Neural cell (in vitro differentiated cells): ENCODE results near the gene CTBP2. TPM values are rescaled to one million over a fixed set of nuclear protein-coding genes. Genes with fewer than 3 reads are reported as not detected.

Source experiments
- H2AFZ ChIP-seq: fragments of 200-600, 300-800 bp; sonication (generic), shearing (Covaris generic); 2 replicates; pipeline ENCODE4 v1.6.0; 2014; ENCODE audit warnings: low read depth, mild to moderate bottlenecking, antibody characterized with exemption, low read length, moderate library complexity
- H3F3A ChIP-seq: fragments of 200-600 bp; shearing (Covaris generic); 2 replicates; pipeline ENCODE4 v1.6.1; 2016; ENCODE audit warnings: mild to moderate bottlenecking, moderate library complexity, mixed read lengths, antibody characterized with exemption, low read length; ENCODE audit not compliant: insufficient read depth, poor library complexity, severe bottlenecking
- H3K27ac ChIP-seq: fragments of 200-600, 300-800 bp; sonication (generic), shearing (Covaris generic); 2 replicates; pipeline ENCODE4 v1.5.1; 2014; ENCODE audit warnings: mild to moderate bottlenecking, low read length, moderate library complexity
- H3K27me3 ChIP-seq: fragments of 300-800, 200-600 bp; sonication (generic), shearing (Covaris generic); 2 replicates; pipeline ENCODE4 v1.6.0; 2014; ENCODE audit warnings: mild to moderate bottlenecking, low read depth, low read length, moderate library complexity; ENCODE audit not compliant: insufficient read depth
- H3K36me3 ChIP-seq: fragments of 300-800, 200-600 bp; sonication (generic), shearing (Covaris generic); 2 replicates; pipeline ENCODE4 v1.5.1; 2014; ENCODE audit warnings: mild to moderate bottlenecking, antibody characterized with exemption, low read length, moderate library complexity; ENCODE audit not compliant: insufficient read depth
- H3K4me2 ChIP-seq: fragments of 300-800, 200-600 bp; sonication (generic), shearing (Covaris generic); 2 replicates; pipeline ENCODE4 v1.6.0; 2014; ENCODE audit warnings: mild to moderate bottlenecking, low read length
- H3K4me3 ChIP-seq: fragments of 300-800, 200-600 bp; sonication (generic), shearing (Covaris generic); 2 replicates; pipeline ENCODE4 v1.5.1; 2014; ENCODE audit warnings: mild to moderate bottlenecking, low read length, moderate library complexity
- H3K79me2 ChIP-seq: fragments of 200-600 bp; shearing (Covaris generic); replicated peaks from 2 replicates; pipeline ENCODE4 v1.6.0; 2014; ENCODE audit warnings: mild to moderate bottlenecking, low read length, moderate library complexity; ENCODE audit not compliant: insufficient read depth
- H3K9ac ChIP-seq: fragments of 300-800, 200-600 bp; sonication (generic), shearing (Covaris generic); 2 replicates; pipeline ENCODE4 v1.6.1; 2016; ENCODE audit warnings: mild to moderate bottlenecking, low read length, mixed read lengths
- H3K9me2 ChIP-seq: fragments of 200-600 bp; shearing (Covaris generic); 2 replicates; pipeline ENCODE4 v1.6.1; 2016; ENCODE audit warnings: mild to moderate bottlenecking, low read length, mixed read lengths; ENCODE audit not compliant: insufficient read depth
- H3K9me3 ChIP-seq: fragments of 200-600, 300-800 bp; sonication (generic), shearing (Covaris generic); 2 replicates; pipeline ENCODE4 v1.6.1; 2016; ENCODE audit warnings: mild to moderate bottlenecking, mixed run types, low read length, moderate library complexity, mixed read lengths
- H4K20me1 ChIP-seq: fragments of 200-600 bp; shearing (Covaris generic); 2 replicates; pipeline ENCODE4 v1.6.1; 2016; ENCODE audit warnings: mild to moderate bottlenecking, mixed run types; ENCODE audit not compliant: insufficient read depth
- EP300 ChIP-seq: fragments of 450-650 bp; conservative IDR thresholded peaks from 2 replicates; pipeline ENCODE4 v1.6.1; 2014; ENCODE audit warnings: antibody characterized with exemption, mild to moderate bottlenecking, moderate library complexity; ENCODE audit not compliant: poor library complexity, severe bottlenecking
- EZH2 ChIP-seq: fragments of 200-600, 300-800 bp; shearing (Covaris generic), sonication (generic); IDR thresholded peaks from 2 replicates; pipeline ENCODE4 v1.6.1; 2014; ENCODE audit warnings: antibody characterized with exemption, low read length, borderline replicate concordance, mild to moderate bottlenecking; ENCODE audit not compliant: insufficient read depth, poor library complexity, severe bottlenecking
- MXI1 ChIP-seq: fragments of 450-650 bp; conservative IDR thresholded peaks from 2 replicates; pipeline ENCODE4 v1.6.1; 2014; ENCODE audit warnings: antibody characterized with exemption, mild to moderate bottlenecking; ENCODE audit not compliant: poor library complexity, severe bottlenecking
- POLR2AphosphoS5 ChIP-seq: IDR thresholded peaks from 2 replicates; pipeline ENCODE4 v1.6.1; 2012
- RAD21 ChIP-seq: fragments of 450-650 bp; conservative IDR thresholded peaks from 2 replicates; pipeline ENCODE4 v1.6.1; 2014; ENCODE audit warnings: antibody characterized with exemption, mild to moderate bottlenecking, moderate library complexity
- SMC3 ChIP-seq: fragments of 450-650 bp; conservative IDR thresholded peaks from 2 replicates; pipeline ENCODE4 v1.6.1; 2014; ENCODE audit warnings: antibody characterized with exemption, mild to moderate bottlenecking, moderate library complexity; ENCODE audit not compliant: poor library complexity
- TAF1 ChIP-seq: IDR thresholded peaks from 2 replicates; pipeline ENCODE4 v1.6.1; 2012; ENCODE audit warnings: low read depth
- polyA plus RNA-seq: library from polyadenylated mRNA; depleted of rRNA; stranded (reverse); fragments of >200 nt; gene quantifications from 2 replicates; pipeline ENCODE4 v1.2.3, GENCODE V29; 2014
- TF ChIP-seq, protein P1 (sequence below): fragments of 450-650 bp; IDR thresholded peaks from 2 replicates; pipeline ENCODE4 v1.5.1; 2014; ENCODE audit warnings: antibody characterized with exemption, mild to moderate bottlenecking, moderate library complexity; ENCODE audit not compliant: poor library complexity, severe bottlenecking
- TF ChIP-seq, protein P2 (sequence below): IDR thresholded peaks from 2 replicates; pipeline ENCODE4 v1.6.1; 2012; ENCODE audit warnings: borderline replicate concordance

The CTBP2 gene
- polyA plus RNA-seq, 1 donor from 2014 or later, result 59.5 TPM

DNA sequence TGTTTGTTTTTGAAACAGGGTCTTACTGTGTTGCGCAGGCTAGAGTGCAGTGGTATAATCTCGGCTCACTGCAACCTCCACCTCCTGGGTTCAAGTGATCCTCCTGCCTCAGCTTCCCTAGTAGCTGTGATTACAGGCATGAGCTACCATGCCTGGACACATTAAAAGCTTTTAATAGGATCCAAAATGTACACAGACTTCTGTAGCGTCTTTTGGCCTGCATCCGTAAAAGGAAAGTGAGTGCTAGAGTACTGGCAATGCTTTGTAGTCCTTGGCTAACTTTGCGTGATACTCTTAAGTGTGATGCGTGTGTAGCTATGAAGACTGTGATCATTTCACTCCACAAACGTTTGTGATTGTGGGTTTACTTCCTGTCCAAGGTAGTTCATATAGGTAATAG, 205.1 kb downstream of the CTBP2 start:
- peak overlapping the region; percentile 49 for H3K27ac ChIP-seq
- H3K79me2 ChIP-seq, result peaks cover 63% of the 10 kb centered on the region
- peaks cover 4% of the 10 kb centered on the region for H3F3A ChIP-seq
- H3K36me3 ChIP-seq, result no peaks in the 10 kb centered on the region
- TF ChIP-seq EZH2 (no peak), EP300 (no peak), MXI1 (no peak), RAD21 (no peak), SMC3 (no peak), POLR2AphosphoS5 (no peak), TAF1 (no peak)
- TF ChIP-seq, protein P1, sequence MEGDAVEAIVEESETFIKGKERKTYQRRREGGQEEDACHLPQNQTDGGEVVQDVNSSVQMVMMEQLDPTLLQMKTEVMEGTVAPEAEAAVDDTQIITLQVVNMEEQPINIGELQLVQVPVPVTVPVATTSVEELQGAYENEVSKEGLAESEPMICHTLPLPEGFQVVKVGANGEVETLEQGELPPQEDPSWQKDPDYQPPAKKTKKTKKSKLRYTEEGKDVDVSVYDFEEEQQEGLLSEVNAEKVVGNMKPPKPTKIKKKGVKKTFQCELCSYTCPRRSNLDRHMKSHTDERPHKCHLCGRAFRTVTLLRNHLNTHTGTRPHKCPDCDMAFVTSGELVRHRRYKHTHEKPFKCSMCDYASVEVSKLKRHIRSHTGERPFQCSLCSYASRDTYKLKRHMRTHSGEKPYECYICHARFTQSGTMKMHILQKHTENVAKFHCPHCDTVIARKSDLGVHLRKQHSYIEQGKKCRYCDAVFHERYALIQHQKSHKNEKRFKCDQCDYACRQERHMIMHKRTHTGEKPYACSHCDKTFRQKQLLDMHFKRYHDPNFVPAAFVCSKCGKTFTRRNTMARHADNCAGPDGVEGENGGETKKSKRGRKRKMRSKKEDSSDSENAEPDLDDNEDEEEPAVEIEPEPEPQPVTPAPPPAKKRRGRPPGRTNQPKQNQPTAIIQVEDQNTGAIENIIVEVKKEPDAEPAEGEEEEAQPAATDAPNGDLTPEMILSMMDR, result no peak
- TF ChIP-seq, protein P2, sequence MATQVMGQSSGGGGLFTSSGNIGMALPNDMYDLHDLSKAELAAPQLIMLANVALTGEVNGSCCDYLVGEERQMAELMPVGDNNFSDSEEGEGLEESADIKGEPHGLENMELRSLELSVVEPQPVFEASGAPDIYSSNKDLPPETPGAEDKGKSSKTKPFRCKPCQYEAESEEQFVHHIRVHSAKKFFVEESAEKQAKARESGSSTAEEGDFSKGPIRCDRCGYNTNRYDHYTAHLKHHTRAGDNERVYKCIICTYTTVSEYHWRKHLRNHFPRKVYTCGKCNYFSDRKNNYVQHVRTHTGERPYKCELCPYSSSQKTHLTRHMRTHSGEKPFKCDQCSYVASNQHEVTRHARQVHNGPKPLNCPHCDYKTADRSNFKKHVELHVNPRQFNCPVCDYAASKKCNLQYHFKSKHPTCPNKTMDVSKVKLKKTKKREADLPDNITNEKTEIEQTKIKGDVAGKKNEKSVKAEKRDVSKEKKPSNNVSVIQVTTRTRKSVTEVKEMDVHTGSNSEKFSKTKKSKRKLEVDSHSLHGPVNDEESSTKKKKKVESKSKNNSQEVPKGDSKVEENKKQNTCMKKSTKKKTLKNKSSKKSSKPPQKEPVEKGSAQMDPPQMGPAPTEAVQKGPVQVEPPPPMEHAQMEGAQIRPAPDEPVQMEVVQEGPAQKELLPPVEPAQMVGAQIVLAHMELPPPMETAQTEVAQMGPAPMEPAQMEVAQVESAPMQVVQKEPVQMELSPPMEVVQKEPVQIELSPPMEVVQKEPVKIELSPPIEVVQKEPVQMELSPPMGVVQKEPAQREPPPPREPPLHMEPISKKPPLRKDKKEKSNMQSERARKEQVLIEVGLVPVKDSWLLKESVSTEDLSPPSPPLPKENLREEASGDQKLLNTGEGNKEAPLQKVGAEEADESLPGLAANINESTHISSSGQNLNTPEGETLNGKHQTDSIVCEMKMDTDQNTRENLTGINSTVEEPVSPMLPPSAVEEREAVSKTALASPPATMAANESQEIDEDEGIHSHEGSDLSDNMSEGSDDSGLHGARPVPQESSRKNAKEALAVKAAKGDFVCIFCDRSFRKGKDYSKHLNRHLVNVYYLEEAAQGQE, result no peak
- H3K27me3 ChIP-seq, result no peaks in the 10 kb centered on the region
- H2AFZ ChIP-seq, result no peak overlapping the region
- no peaks in the 10 kb centered on the region for H3K9me3 ChIP-seq
- peak overlapping the region; percentile 8 for H3K4me3 ChIP-seq
- no peak overlapping the region for H3K9ac ChIP-seq
- no peaks in the 10 kb centered on the region for H4K20me1 ChIP-seq
- H3K4me2 ChIP-seq, result peak overlapping the region; percentile 15
- no peaks in the 10 kb centered on the region for H3K9me2 ChIP-seq

DNA sequence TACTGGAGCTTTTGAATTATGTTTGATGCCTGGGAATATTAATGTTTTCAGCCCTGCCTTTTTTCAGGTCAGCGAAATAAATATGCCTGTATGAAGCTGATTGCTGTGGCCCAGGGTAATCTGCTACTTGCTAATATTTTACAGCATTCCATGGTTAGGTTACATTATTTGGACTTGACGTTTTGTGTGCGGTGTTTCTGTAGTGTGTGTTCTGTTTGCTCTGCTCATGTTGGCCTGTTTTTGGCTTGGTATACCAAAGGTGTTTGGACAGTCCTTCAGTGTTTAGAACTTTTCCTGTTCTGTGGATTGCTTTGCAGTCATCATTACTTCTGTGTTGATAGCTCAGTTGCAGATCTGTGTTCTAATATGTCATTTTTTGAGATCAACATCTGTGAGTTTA, 206.9 kb downstream of the CTBP2 start:
- no peaks in the 10 kb centered on the region for H3K36me3 ChIP-seq
- no peaks in the 10 kb centered on the region for H3K9me2 ChIP-seq
- H3K27ac ChIP-seq, result no peak overlapping the region
- no peaks in the 10 kb centered on the region for H3K27me3 ChIP-seq
- TF ChIP-seq TAF1, result no peak
- no peak for TF ChIP-seq MXI1
- TF ChIP-seq, protein P1, result no peak
- TF ChIP-seq RAD21, result no peak
- no peak for TF ChIP-seq POLR2AphosphoS5
- TF ChIP-seq SMC3, result no peak
- TF ChIP-seq EZH2, result no peak
- TF ChIP-seq, protein P2, result no peak
- no peak for TF ChIP-seq EP300
- peaks cover 60% of the 10 kb centered on the region for H3K79me2 ChIP-seq
- H4K20me1 ChIP-seq, result no peaks in the 10 kb centered on the region
- no peak overlapping the region for H3K4me2 ChIP-seq
- no peak overlapping the region for H3K9ac ChIP-seq
- no peak overlapping the region for H2AFZ ChIP-seq
- H3F3A ChIP-seq, result peaks cover 4% of the 10 kb centered on the region
- no peaks in the 10 kb centered on the region for H3K9me3 ChIP-seq
- H3K4me3 ChIP-seq, result no peak overlapping the region
